Suprapubic skin (tissue), 3 donors: ENCODE measurements around the gene ZNF335.

Source experiments
- POLR2A ChIP-seq, 2 donors: fragments of 450-650 bp; IDR thresholded peaks; one replicate each; pipeline ENCODE4 v1.6.1; 2017; ENCODE audit warnings: antibody characterized with exemption in 2 of 2, mild to moderate bottlenecking in 2 of 2, moderate library complexity in 2 of 2
- TF ChIP-seq, protein P1 (sequence below), 2 donors: fragments of 200-600 bp in 1 of 2; fragments of 450-650 bp in 1 of 2; sonication (generic) in 1 of 2; IDR thresholded peaks; one replicate each; pipeline ENCODE4 v1.5.1; 2016 to 2019; ENCODE audit warnings: antibody characterized with exemption in 2 of 2, mild to moderate bottlenecking in 1 of 2, moderate library complexity in 1 of 2

DNA sequence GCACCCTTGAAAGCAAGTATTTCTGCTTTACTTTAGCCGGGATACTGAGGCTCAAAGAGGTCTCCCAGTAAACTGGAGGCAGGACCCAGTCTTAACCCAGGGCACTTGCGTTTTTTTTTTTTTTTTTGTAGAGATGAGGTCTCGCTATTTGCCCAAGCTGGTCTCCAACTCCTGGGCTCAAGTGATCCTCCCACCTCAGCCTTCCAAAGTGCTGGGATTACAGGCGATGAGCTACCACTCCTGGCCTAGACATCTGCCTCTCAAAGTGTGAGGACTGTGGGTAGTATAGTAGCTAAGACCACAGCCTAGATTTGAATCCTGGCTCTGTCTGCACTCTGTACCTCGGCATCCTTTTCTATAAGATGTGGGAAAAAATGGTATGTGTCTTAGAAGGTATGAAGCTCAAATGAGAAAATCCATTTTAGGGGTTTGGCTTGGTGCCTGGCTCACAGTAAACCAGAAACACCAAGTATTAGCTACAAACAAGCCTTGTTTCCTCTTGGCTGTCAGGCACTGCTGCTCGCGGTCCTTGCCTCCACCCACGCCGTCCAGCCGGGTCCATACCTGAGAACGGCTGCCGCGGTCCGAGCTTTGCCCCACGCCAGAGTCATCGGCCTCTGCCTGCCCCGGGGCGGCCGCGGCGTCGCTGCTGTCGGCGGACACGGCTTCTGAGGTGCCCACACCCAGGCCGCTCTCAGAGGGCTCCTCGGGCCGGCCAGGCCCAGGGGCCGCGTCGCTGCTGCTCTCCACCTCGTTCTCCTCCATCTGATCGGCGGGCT is 1.2 kb downstream of the ZNF335 start:
- no peak for TF ChIP-seq POLR2A (IDR thresholded peaks at IDR 0.05)
- TF ChIP-seq, protein P1, sequence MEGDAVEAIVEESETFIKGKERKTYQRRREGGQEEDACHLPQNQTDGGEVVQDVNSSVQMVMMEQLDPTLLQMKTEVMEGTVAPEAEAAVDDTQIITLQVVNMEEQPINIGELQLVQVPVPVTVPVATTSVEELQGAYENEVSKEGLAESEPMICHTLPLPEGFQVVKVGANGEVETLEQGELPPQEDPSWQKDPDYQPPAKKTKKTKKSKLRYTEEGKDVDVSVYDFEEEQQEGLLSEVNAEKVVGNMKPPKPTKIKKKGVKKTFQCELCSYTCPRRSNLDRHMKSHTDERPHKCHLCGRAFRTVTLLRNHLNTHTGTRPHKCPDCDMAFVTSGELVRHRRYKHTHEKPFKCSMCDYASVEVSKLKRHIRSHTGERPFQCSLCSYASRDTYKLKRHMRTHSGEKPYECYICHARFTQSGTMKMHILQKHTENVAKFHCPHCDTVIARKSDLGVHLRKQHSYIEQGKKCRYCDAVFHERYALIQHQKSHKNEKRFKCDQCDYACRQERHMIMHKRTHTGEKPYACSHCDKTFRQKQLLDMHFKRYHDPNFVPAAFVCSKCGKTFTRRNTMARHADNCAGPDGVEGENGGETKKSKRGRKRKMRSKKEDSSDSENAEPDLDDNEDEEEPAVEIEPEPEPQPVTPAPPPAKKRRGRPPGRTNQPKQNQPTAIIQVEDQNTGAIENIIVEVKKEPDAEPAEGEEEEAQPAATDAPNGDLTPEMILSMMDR (IDR thresholded peaks at IDR 0.05): no peak
